HG03097 (cell line): Measurements from ENCODE around the gene TMEM235.

Source experiments
- ATAC-seq: cut with Tn5 transposase; IDR thresholded peaks from one replicate; pipeline ENCODE4 v1.9.1; 2021; ENCODE audit not compliant: unreplicated experiment, low FRiP score

Gene TMEM235

GRCh38 chr17:78236362-78237127, 5.1 kb downstream of the TMEM235 start:
- no peak for ATAC-seq

GRCh38 chr17:78237401-78238012, 6.1 kb downstream of the TMEM235 start:
- no peak for ATAC-seq

GRCh38 chr17:78238823-78239488, 7.5 kb downstream of the TMEM235 start:
- ATAC-seq, result no peak

GRCh38 chr17:78239489-78239931, 8.1 kb downstream of the TMEM235 start:
- ATAC-seq, result no peak

GRCh38 chr17:78240012-78240655, 8.7 kb downstream of the TMEM235 start:
- no peak for ATAC-seq

- no peak for ATAC-seq
Observed at GRCh38 chr17:78240839-78241238, 9.4 kb downstream of the TMEM235 start.

- no peak for ATAC-seq
Observed at GRCh38 chr17:78241277-78242023, 10.0 kb downstream of the TMEM235 start.

GRCh38 chr17:78242024-78242742, 10.8 kb downstream of the TMEM235 start:
- ATAC-seq, result no peak

GRCh38 chr17:78247304-78247703, 15.9 kb downstream of the TMEM235 start:
- ATAC-seq, result no peak

- no peak for ATAC-seq
Observed at GRCh38 chr17:78248051-78248914, 16.9 kb downstream of the TMEM235 start.

GRCh38 chr17:78249074-78249817, 17.8 kb downstream of the TMEM235 start:
- ATAC-seq, result no peak

GRCh38 chr17:78249818-78250806, 18.7 kb downstream of the TMEM235 start:
- no peak for ATAC-seq

- ATAC-seq, result peak; percentile 41
Observed at GRCh38 chr17:78250891-78251772, 19.7 kb downstream of the TMEM235 start.

- no peak for ATAC-seq
Observed at GRCh38 chr17:78251773-78252103, 20.3 kb downstream of the TMEM235 start.

GRCh38 chr17:78252111-78252634, 20.7 kb downstream of the TMEM235 start:
- no peak for ATAC-seq
